ENCODE measurements around the gene FADS2.
A peak's percentile ranks its signal among the peaks of the same experiment; 100 is the strongest.
"Not testable (repeated sequence)": the region's sequence is repeated elsewhere in the genome, so short reads cannot be mapped to it uniquely, and the experiment has no call there.

The FADS2 gene

GRCh38 chr11:61870541-61871031 is 42.5 kb downstream of the FADS2 start:
- no peak for DNase-seq

- peak; percentile 70 to 71 for DNase-seq
These were observed 43.1 kb downstream of the FADS2 start for GRCh38 chr11:61871158-61871597.

DNA sequence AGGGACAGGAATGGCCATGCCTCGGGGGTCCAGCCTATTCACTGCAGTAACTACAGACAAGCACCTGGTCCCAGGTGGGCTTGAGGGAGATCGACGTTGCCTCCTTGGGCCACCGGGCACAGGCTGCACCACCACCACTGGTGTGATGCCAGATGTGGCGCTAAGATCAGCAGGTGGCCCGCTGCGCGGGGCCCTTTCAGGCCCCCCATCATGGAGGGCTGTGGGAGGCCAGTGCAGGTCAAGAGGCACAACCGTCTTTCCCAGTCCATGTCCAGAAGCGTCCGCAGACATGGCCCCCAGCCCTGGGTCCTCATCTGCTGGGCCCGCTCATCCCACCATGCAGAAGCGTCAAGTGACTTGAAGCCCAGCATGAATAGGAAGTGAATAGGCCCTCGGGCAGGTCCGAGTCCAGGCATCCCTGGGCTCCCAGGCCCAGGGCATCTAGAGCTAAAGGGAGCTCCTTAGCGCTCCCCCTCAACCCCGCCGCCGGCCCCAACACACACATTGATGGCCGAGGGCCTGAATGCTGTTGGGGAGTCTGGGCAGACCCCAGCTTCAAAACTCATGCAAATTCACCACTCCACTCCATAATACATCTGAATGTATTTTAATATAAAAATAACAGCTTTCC is 45.0 kb downstream of the FADS2 start:
- no peak for DNase-seq

DNA sequence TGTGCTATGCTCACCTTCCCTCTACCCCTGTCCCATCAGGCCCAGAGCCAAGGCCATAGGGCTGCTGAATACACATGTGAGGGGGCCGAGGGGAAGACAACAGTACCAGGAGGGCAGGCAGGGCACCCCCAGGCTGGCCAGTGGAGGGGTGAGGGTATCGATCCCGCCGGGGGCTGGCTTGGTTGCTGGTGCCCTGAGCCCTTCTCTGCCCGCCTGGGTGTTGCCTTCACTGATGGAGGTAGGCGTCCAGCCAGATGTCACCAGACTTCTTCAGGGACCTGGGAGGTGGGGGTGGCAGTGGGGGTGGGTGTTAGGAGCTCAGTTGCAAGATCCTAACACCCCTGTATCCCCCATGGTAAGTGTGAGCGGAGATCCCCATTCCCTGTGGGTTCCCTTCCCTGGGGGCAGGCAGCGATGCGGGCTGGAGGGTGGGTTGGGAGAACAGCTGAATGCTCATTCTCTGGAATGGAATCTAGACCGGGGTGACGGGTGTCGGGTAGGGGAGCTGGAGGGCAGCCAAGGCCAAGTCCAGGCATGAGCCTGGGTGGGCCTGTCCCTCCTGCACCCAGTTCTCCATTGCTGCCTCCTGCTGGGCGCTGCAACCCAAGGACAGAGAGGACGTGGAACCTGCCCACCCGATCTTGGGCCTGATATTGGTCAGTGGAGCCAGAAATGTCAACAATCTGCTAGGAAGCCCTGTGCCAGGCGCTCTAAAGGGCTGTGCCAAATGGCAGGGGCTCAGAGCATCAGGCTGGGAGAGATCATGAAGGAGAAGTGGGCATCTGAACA is 45.7 kb downstream of the FADS2 start:
- DNase-seq: no peak

GRCh38 chr11:61874377-61874809 is 46.3 kb downstream of the FADS2 start:
- no peak for DNase-seq

- no peak for DNase-seq
These were observed 46.8 kb downstream of the FADS2 start for GRCh38 chr11:61874853-61875252.

GRCh38 chr11:61875698-61876097 is 47.6 kb downstream of the FADS2 start:
- no peak for DNase-seq

- no peak for DNase-seq
These were observed 51.1 kb downstream of the FADS2 start for GRCh38 chr11:61879152-61879551.

GRCh38 chr11:61880031-61880430 is 51.9 kb downstream of the FADS2 start:
- DNase-seq: no peak

DNA sequence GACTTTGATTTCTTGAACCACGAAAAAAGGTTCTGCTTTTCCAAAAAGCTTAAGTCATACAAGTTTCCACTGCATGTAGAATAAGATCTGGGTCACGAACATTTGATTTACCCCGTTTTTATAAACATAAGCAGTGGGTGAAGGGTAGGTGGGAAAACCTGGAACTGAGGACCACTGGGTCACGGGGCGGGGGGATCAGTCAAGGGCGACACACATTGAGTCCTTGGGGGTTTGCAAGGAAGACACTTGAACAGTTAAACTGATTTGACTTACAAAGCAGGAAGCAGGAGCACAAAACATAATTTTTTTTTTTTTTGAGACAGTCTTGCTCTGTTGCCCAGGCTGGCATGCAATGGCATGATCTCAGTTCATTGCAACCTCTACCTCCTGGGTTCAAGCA is 52.4 kb downstream of the FADS2 start:
- no peak for DNase-seq

DNA sequence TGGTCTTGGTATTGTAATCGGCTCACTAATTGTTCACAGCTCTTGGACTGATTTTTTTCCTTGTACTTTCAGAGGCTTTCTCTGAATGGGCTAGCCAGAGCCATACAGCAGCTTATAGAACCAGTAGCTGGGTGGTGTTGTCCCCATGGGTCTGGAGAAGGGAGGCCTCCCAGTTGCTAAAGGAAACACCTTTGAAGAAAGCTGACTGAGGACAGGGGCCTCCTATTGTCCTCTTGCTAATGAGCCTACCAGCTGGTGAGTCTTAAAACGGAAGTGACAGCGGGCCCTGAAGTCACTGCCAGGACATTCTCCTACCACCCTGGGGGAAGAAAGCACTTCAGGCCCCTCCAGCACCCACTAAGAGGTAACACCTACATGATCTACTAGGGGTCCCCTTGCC is 53.3 kb downstream of the FADS2 start:
- no peak for DNase-seq

- not testable (repeated sequence) for DNase-seq
These were observed 54.2 kb downstream of the FADS2 start for GRCh38 chr11:61882267-61882666.

DNA sequence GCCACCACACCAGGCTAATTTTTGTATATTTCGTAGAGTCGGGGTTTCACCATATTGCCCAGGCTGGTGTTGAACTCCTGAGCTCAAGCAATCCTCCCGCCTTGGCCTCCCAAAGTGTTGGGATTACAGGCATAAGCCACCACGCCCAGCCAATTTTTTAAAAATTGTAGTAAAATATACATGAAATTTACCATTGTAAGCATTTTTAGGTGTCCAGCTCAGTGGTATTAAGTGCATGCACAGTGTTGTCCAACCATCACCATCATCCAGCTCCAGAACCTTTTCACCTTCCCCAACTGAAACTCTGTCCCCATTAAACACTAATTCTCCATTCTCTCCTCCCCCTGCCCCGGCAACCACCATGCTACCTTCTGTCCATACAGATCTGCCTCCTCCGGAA is 54.8 kb downstream of the FADS2 start:
- no peak for DNase-seq

GRCh38 chr11:61883327-61883726 is 55.2 kb downstream of the FADS2 start:
- no peak for DNase-seq

- no peak for DNase-seq
These were observed 55.8 kb downstream of the FADS2 start for GRCh38 chr11:61883947-61884346.

DNA sequence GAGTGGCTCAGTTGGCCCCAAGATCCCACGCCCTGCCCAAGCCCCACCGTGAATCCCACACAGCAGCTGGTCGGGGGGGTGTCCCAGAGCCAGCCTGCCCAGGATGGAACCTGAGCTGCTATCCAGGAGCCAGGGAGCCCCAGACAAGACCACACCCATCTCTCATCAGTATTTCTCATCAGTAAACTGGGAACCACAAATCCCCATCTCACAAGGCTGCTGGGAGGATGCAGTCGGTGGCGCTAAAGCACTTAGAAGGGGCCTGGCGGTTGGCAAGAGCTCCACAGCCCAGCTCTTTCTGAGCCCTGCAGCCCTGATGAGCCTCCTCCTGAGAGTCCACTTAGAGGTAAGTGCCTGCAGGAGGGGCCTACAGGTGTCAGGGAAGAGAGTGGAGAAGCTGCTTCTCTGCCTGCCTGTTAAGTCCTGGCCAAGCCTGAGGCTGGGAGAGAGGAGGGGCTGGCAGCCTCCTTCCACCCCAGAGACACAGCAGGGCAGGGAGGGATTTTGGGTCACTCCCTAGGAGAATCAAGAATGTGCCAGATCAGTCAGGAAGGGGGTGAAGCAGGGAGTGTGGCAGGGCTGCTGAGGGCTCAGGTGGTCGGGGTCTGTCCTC is 57.2 kb downstream of the FADS2 start:
- DNase-seq: no peak

- no peak for DNase-seq
These were observed 57.9 kb downstream of the FADS2 start for GRCh38 chr11:61885784-61886580.

DNA sequence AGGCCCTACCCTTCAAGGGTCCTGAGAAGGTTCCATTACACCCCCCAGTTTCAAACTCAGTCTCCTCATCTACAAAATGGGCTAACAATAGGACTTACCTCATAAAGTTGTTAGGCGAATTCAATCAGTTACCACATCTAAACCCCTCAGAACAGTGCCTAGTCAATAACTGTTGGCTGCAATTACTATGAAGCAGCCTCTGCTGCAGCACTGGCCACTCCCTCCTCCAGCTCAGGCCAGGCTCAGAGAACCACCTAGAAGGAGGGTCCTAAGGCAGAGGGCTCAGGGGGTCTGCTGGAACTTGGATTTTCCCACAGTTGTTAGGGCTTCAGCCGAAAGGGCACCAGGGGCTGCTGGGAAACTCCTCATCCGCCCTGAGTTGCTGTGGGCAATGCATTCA is 58.5 kb downstream of the FADS2 start:
- no peak for DNase-seq

DNA sequence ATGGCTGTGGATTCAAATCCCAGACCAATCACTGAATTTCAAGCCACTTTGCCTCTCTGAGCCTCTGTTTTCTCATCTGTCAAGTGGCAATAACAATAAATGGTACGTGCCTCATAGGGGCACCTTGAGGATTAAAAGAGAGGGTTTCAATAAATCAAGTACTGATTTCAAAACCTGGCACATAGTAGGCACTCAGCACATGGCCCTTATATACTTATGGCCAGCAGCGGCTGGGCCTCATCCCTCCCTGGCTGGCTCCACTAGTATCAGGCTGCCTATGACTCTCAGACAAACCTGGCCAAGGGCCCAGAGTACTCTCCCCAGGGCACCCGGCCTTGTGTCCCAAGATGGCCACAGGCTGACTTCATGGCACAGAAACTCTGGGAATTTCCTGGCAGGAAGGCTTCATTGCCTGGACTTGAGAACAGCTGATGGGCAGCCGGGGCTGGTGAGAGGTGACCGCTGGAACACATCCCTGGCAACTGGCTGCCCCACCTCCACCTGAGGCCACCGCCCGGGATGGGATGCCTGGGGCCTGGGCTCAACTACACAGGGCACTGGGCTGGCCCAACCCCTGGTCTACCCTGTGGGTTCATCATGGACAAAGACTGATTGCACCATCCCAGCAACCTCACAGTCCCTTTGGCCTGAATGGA is 59.9 kb downstream of the FADS2 start:
- no peak for DNase-seq

DNA sequence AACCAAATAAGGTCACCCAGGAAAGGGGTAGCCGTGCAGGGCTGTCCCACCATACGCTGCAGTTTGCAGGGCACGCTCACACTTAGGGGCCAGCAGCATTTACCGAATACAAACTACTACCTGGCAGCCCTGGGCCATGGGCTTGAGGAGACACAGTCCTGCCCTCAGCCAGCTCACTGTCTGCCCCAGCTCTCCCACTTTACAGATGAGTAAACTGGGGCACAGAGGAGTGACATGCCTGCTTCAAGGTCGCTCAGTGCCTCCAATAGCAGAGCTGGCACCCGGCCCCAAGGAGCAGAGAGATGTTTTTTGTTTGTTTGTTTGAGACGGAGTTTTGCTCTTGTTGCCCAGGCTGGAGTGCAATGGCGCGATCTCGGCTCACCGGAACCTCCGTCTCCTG is 60.5 kb downstream of the FADS2 start:
- no peak for DNase-seq

- DNase-seq: no peak
These were observed 61.7 kb downstream of the FADS2 start for GRCh38 chr11:61889831-61890230.

DNA sequence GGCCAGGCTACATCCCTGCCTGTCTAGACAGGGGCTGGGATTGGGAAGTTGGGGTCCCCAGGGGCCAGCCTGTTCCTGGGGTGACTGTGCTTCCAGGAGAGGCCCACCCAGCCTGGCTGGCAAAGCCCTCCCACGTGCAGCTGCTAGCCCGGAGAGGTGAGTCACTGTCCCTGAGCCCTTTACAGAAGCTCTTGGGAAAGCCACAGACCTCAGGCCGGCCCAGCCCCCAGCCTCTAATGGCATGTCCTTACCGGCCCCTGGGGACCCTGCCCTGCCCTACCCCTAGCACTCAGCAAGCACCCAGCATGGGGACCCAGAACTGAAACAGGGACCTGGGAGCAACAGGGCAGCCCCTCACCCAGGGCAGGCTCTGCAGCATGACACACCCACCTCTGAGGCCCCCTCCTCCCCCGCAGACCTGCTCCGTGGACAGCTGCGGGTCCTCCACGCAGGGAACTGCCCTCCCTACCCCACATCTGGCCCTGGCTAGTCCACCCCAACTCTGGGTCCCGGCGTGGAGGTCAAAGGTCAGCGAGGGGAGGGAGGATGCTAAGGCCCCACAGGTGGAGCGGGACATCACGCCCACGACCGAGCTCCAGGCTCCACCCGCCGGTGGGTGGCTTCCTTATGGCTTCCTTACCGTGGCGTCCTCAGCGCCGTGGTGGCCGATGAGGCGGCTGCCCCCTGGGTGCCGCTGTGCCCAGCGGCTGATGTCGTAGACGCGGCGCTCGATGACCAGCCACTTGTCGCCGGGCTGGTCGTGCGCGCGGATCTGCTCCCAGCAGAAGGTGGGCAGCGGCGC is 62.6 kb downstream of the FADS2 start:
- DNase-seq: no peak
